ENCODE measurements around the gene ZFP91. TPM values are rescaled to one million over a fixed set of nuclear protein-coding genes. Genes with fewer than 3 reads are reported as not detected.

The ZFP91 gene
- total RNA-seq, 1 donor from 2014 or later: 37.4 TPM

DNA sequence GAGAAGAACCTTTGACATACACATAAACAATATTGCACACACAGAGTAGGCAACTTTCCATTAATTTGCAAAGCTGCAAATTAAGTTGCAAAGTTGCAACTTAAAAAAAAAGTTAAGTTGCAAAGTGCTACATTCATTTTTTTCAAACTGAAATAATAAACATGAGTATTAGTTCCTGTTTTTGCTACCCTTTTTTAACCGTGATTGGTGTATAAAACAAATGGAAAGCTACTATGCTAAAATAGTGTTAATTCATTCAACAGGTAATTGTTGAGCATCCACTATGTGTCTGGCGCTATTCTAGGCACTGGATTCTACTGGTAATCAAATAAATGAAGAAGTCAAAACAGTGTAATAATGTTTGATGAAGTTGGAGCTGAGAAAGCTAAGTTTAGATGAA lies 8.1 kb downstream of the ZFP91 start:
- DNase-seq: no peak

GRCh38 chr11:58591659-58592058 lies 12.8 kb downstream of the ZFP91 start:
- DNase-seq: no peak

GRCh38 chr11:58592760-58593472 lies 14.1 kb downstream of the ZFP91 start:
- DNase-seq: no peak

- no peak for DNase-seq
These were observed 16.0 kb downstream of the ZFP91 start for GRCh38 chr11:58594826-58595225.

GRCh38 chr11:58596621-58597020 lies 17.8 kb downstream of the ZFP91 start:
- DNase-seq: no peak

GRCh38 chr11:58597486-58598144 lies 18.8 kb downstream of the ZFP91 start:
- no peak for DNase-seq

- DNase-seq: no peak
These were observed 21.6 kb downstream of the ZFP91 start for GRCh38 chr11:58600510-58600909.

- DNase-seq: no peak
These were observed 28.3 kb downstream of the ZFP91 start for GRCh38 chr11:58606930-58607714.

GRCh38 chr11:58608331-58608730 lies 29.5 kb downstream of the ZFP91 start:
- no peak for DNase-seq

- DNase-seq: no peak
These were observed 30.9 kb downstream of the ZFP91 start for GRCh38 chr11:58609723-58610122.

DNA sequence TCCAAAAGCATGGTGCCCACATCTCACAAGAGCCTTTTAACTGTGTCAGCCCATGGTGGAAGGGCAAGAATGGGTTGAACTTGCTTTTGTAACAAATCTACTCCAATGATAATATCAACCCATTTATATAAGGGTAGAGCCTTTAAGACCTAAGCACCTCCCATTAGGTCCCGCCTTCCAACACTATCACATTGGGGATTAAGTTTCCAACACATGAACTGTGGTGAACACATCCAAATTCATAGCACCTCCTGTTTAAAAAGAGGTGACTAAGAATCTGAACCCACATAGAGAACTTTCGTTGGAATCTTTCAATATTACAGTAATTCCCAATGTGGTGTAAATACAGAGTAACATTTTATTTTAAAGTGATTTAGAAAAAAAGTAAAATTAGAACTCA lies 34.4 kb downstream of the ZFP91 start:
- no peak for DNase-seq

DNA sequence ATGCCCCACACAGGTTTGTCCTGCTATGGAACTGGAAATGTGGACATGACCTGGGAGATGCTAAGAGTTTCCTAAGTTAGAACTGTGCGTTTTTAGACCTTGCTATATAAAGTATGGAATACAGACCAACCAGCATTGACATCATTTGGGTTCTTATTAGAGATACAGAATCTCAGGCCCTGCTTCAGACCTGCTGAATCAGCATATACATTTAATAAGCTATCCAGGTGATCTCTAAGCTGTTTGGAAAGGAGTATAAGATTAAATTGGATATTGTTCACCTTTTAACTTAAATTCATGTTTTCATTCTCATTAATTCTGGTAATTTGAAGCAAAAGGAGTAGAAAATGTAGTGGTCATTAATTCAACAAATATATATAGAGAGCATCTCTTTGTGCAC lies 36.7 kb downstream of the ZFP91 start:
- DNase-seq: no peak

DNA sequence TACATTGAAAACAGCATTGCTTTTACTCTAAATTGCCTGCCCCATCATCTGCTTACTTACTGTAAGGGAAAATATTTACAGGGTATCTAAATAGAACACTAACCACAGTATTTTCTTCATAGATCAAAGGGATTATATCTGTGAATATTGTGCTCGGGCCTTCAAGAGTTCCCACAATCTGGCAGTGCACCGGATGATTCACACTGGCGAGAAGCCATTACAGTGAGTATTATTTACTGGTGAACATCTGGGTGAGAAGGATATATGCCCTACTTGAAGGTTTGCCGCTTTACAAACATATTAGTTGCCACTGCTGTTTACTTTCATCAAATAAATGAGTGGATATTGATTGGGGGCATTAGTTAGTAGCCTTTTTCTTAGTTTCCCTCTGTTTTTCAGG lies 37.7 kb downstream of the ZFP91 start:
- DNase-seq: no peak

GRCh38 chr11:58617976-58618557 lies 39.2 kb downstream of the ZFP91 start:
- DNase-seq: no peak

- no peak for DNase-seq
These were observed 42.9 kb downstream of the ZFP91 start for GRCh38 chr11:58621586-58622262.

GRCh38 chr11:58622344-58622743 lies 43.5 kb downstream of the ZFP91 start, which contains the start of gene CNTF:
CNTF (plus strand) TSS chr11:58622665; CDS start chr11:58622753, 88 bp downstream.
- DNase-seq: no peak

GRCh38 chr11:58625086-58625485 lies 46.2 kb downstream of the ZFP91 start:
- DNase-seq: no peak

- DNase-seq: no peak
These were observed 47.1 kb downstream of the ZFP91 start for GRCh38 chr11:58625826-58626460.

GRCh38 chr11:58626934-58627483 lies 48.1 kb downstream of the ZFP91 start:
- DNase-seq: no peak

GRCh38 chr11:58628446-58628845 lies 49.6 kb downstream of the ZFP91 start:
- DNase-seq: no peak

GRCh38 chr11:58629857-58630256 lies 51.0 kb downstream of the ZFP91 start:
- peak; percentile 2 for DNase-seq
